GM19438 (cell line): ENCODE results near the gene ACADSB.

Experiments
- ATAC-seq: cut with Tn5 transposase; IDR thresholded peaks from one replicate; pipeline ENCODE4 v1.9.1; 2021; ENCODE audit warnings: low read depth; ENCODE audit not compliant: unreplicated experiment

Gene ACADSB

DNA sequence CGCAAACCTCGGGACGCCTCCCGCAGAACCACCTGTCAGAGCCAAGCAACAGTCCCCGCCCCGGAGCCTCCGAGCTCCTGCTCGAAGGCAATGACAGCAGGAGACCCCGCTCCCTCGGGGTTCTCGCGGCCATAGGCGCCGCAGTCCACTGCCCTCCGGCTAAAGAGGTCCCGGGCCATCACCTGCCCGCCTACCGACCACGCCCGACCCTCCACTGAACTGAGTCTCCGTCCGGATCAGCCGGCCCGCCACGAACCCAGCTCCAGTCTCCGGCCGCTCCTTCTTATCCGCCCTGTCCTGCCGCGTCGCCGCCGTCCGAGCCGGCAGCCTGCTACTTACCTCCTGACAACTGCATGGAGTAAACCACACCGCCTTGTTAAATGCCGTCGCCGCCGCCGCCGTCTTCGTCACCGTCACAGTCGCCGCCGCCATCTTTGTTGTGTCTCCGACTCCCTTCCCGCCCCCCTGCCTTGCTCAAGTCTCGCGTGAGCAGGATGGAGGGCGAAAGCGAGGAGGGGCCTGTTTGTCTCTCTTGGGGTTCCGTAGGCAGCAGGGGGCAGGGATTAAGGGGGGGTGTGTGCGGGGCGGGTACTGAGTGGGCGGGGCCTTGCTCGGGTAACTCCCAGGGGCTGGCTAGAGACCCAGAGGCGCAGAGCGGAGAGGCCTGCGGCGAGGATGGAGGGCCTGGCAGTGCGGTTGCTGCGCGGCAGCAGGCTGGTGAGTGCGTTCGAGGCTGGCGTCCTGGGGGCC is at the start of gene ACADSB, which contains the start of gene IKZF5:
ACADSB (plus strand) TSS at position 652 of the 750 bp plus-strand sequence; CDS start at position 676, 24 bp downstream.
IKZF5 (minus strand) TSS at position 441 of the 750 bp plus-strand sequence. CDS start 10,170 bp downstream, outside the sequence.
- ATAC-seq = peak; percentile 75

- ATAC-seq = no peak
Measured at GRCh38 chr10:122962405-122962804, 46.4 kb upstream of the ACADSB start.

DNA sequence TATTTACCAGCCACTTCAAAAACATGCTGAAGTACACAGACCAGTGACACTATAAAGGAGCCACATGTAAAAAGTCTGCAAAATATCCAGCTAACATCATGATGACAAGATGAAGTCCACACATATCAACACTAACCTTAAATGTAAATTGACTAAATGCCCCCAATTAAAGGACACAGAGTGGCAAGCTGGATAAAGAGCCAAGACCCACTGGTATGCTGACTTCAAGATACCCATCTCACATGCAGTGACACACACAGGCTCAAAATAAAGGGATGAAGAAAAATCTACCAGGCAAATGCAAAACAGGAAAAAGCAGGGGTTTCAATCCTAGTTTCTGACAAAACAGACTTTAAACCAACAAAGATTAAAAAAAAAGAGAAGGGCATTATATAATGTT is 41.9 kb upstream of the ACADSB start:
- no peak for ATAC-seq

DNA sequence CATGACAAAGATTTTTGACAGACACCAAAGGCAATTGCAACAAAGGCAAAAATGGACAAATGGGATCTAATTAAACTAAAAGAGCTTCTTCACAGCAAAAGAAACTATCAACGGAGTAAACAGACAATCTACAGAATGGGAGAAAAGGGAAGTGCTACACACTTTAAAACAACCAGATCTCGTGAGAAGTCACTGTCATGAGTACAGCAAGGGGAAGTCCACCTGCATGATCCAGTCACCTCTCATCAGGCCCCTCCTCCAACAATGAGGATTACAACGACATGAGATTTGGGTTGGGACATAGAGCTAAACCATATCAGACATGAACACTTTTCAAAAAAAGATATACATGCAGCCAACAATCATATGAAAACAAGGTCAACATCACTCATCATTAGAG is 40.1 kb upstream of the ACADSB start:
- no peak for ATAC-seq

- no peak for ATAC-seq
Measured at GRCh38 chr10:122974023-122974422, 34.8 kb upstream of the ACADSB start.

GRCh38 chr10:122974543-122975064 is 34.2 kb upstream of the ACADSB start:
- ATAC-seq = no peak

DNA sequence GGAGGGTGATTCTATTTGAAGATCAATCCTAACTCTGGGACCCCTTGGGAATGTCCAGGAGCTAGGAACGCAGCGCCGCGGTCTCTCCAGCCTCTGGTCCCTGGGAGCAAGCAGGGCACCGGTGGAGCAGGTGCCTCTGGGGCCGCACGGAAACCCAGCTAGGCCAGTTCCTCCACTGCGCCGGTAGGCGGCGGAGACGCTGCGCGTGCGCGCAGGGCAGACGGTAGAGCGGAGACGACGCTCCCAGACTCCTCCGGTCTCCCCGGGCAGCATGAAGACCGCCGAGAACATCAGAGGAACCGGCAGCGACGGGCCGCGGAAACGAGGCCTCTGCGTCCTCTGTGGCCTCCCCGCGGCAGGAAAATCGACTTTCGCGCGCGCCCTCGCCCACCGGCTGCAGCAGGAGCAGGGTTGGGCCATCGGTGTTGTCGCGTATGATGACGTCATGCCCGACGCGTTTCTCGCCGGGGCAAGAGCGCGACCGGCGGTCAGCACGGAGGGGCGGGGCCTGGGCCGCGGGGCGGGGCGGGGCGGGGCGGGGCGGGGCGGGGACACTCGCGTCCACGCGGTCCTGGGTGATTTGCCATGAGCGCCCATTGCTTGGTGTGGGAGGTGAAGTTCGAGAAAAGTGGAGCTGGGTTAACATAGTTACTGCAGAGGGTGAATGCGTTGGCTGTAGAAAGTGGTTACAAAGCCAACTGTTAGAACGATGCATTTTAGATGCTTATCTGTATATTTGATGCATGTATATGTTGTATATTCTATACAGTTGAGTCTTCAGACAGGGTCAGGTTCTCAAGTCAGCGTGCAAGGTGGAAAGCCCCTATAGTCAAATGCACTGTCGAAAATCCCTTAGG is 28.4 kb upstream of the ACADSB start, which contains the start of gene PSTK:
PSTK (plus strand) TSS at position 193 of the 857 bp plus-strand sequence; CDS start at position 272, 79 bp downstream.
- peak; percentile 96 for ATAC-seq

GRCh38 chr10:122981066-122981464 is 27.7 kb upstream of the ACADSB start:
- ATAC-seq = no peak

- ATAC-seq = no peak
Measured at GRCh38 chr10:122983898-122984297, 24.9 kb upstream of the ACADSB start.

DNA sequence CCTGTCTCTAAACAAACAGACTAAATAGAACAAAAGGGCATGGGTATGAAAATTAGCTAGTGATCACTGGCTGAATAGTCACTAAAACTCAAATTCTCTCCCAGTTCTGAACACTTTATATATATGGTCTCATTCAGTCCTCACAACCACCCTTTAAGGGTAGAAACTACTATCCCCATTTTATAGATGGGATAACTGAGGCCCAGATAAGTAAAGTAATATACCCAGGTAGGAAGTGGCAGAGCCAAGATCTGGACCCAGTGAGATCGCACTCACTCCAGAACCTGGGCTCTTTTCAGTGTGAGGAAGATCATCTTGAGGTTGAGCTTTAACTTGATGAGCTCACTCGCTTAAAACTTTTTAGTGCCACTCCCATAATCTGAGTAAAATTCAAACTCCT is 24.1 kb upstream of the ACADSB start:
- no peak for ATAC-seq

DNA sequence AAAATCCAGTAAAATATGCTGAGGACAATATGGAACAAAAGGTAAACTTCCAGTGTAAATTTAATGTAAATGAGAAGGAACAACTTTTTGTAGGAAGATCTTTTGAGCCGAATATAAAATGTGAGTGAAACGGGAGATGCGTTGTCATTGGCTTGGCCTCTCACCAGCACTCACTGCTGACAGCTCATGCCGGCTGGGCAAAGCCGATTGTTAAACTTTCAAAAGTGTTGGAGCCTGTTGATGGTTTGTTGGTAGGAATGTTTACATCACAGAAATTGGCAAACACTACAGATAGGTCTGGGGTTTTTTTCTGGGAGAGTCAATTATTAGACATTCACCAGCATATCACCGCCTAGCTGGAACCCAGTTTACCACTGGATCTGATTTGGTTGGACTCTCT is 22.5 kb upstream of the ACADSB start:
- no peak for ATAC-seq

DNA sequence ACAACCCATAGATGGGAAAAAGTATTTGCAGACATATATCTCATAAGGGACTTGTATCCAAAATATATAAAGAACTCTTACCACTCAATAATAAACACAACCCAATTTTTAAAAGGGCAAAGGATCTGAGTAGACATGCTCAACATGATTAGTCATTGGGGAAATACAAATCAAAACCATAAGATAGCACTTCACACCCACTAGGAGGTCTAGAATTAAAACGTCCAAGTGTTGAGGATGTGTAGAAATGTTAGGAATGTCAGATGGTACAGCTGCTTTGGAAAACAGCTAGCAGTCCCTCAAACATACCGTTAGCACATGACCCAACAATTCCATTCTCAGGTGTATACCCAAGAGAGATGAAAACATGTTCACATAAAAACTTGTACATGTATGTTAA is 20.3 kb upstream of the ACADSB start:
- ATAC-seq = no peak

DNA sequence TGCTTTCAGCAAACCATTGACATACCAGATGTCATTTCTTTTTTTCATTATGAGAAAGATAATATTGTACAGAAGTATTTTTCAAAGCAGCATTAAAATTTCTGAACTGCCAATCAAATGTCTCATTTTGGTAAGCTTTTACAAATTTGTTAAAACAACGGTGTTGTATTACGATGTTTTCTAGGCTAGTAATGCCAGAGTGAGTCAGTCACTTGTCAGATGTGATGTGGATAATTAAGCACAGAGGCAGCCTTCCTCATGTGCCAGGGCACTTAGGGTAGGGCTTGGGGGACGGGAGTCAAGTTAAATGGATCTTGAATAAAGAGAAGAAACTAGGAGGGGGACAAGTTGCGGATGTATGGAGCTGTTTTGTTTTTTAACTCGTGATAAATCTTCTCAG is 18.5 kb upstream of the ACADSB start:
- ATAC-seq = no peak

- ATAC-seq = no peak
Measured at GRCh38 chr10:122992031-122992585, 16.7 kb upstream of the ACADSB start.

- no peak for ATAC-seq
Measured at GRCh38 chr10:122993797-122994336, 14.9 kb upstream of the ACADSB start.

- no peak for ATAC-seq
Measured at GRCh38 chr10:122995936-122996335, 12.9 kb upstream of the ACADSB start.

- no peak for ATAC-seq
Measured at GRCh38 chr10:122997864-122998263, 10.9 kb upstream of the ACADSB start.

DNA sequence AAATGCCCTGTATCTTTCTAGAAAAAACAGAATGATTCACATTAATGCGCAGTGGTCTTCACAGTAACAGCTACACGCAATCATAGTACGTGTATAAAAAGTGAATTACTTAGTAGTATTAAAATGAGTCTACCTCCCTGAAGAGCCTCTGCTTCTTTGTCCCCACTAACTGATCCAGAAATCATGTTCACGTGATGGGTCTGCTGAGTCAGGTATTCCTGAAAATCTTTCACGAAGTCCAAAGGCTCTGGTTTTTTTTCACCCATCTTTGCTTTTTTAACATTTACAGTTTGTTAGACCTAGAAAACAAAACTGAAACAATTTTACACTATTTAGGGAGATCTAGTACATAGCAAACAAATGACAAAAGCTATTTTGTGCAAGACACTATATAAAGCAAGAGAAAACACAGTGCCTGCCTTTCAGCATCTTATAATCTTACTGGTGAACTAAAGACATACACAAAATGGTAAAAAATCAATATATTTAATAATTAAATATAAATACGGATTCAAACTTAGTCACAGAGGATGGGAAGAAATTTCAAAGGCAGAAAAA is 10.4 kb upstream of the ACADSB start:
- no peak for ATAC-seq

- ATAC-seq = no peak
Measured at GRCh38 chr10:122998934-122999333, 9.9 kb upstream of the ACADSB start.

GRCh38 chr10:122999347-122999746 is 9.5 kb upstream of the ACADSB start:
- ATAC-seq = no peak
